Measurements from ENCODE around the gene PPM1K. TPM values are rescaled to one million over a fixed set of nuclear protein-coding genes. Genes with fewer than 3 reads are reported as not detected.
A peak's percentile ranks its signal among the peaks of the same experiment; 100 is the strongest.

PPM1K gene
- total and polyA plus RNA-seq, 2 experiments from 2014 or later = 9.1 to 12.0 TPM

DNA sequence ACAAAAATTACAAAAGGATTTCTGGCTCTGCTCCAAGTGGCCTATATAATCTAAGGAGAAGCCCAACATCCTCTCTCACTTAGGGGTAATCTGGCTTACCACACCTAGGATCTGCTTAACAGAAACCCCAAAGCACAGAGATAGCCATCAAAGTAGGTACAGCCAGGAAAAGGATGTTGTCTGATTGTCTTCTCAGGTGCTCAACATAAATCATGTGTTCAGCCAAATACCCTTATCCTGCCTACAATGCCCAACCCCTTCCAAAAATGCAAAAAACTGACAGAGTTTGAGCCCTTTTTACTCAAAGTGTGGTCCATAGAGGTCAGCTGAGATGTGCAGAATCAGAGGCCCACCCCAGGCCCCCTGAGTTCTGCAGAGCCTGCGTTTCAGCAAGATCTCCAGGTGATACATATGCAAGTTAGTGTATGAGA lies 53.9 kb downstream of the PPM1K start:
- no peaks in the 10 kb centered on the region for H3K4me1 ChIP-seq (ENCODE audit: insufficient read depth)
- no peak overlapping the region for H3K4me3 ChIP-seq
- Mint-ChIP-seq H3K27ac (no peak overlapping the region), H3K4me1 (peaks cover 6% of the 10 kb centered on the region; the same call in 2 of the 3 replicates), H3K36me3 (ENCODE audit: low read depth) (no peaks in the 10 kb centered on the region; the same call in 2 of the 3 replicates), H3K4me3 (no peak overlapping the region), H3K9me3 (peaks cover 8% of the 10 kb centered on the region), H3K27me3 (ENCODE audit: insufficient read depth, low read depth, poor library complexity) (peaks cover 4% of the 10 kb centered on the region)
- no peaks in the 10 kb centered on the region for H4K20me1 ChIP-seq (replicated peaks; ENCODE audit: insufficient read depth)
- no peak overlapping the region for H3K27ac ChIP-seq (ENCODE audit: low read depth)
- H2AFZ ChIP-seq = peak overlapping the region; percentile 98
- H3K9me2 ChIP-seq (ENCODE audit: insufficient read depth) = peaks cover 5% of the 10 kb centered on the region; the same call in 1 of the 2 replicates
- H3K79me2 ChIP-seq (replicated peaks; ENCODE audit: insufficient read depth) = no peaks in the 10 kb centered on the region
- no peak overlapping the region for H3K4me2 ChIP-seq
- TF ChIP-seq ZNF331 (CRISPR knock-in tag; IDR thresholded peaks at IDR 0.05; ENCODE audit: low read depth) (no peak), ZNF114 (CRISPR knock-in tag; IDR thresholded peaks at IDR 0.05) (no peak), EZH2phosphoT487 (IDR thresholded peaks at IDR 0.05; ENCODE audit: unreplicated experiment) (no peak), JUNB (IDR thresholded peaks at IDR 0.05; ENCODE audit: unreplicated experiment) (no peak), EZH2 (IDR thresholded peaks at IDR 0.05; ENCODE audit: low read depth, unreplicated experiment) (no peak), POLR2AphosphoS5 (IDR thresholded peaks at IDR 0.05; ENCODE audit: low read depth) (no peak), STAT1 (IDR thresholded peaks at IDR 0.05; ENCODE audit: unreplicated experiment) (no peak), NANOG (IDR thresholded peaks at IDR 0.05; ENCODE audit: borderline replicate concordance) (no peak), CREB1 (CRISPR knock-in tag; IDR thresholded peaks at IDR 0.05; ENCODE audit: low read depth) (no peak), ETS1 (IDR thresholded peaks at IDR 0.05) (no peak)
- TF ChIP-seq, protein P1, sequence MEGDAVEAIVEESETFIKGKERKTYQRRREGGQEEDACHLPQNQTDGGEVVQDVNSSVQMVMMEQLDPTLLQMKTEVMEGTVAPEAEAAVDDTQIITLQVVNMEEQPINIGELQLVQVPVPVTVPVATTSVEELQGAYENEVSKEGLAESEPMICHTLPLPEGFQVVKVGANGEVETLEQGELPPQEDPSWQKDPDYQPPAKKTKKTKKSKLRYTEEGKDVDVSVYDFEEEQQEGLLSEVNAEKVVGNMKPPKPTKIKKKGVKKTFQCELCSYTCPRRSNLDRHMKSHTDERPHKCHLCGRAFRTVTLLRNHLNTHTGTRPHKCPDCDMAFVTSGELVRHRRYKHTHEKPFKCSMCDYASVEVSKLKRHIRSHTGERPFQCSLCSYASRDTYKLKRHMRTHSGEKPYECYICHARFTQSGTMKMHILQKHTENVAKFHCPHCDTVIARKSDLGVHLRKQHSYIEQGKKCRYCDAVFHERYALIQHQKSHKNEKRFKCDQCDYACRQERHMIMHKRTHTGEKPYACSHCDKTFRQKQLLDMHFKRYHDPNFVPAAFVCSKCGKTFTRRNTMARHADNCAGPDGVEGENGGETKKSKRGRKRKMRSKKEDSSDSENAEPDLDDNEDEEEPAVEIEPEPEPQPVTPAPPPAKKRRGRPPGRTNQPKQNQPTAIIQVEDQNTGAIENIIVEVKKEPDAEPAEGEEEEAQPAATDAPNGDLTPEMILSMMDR (conservative IDR thresholded peaks at IDR 0.05; ENCODE audit: low read depth in 2 of 2) = no peak
- TF ChIP-seq, protein P2, sequence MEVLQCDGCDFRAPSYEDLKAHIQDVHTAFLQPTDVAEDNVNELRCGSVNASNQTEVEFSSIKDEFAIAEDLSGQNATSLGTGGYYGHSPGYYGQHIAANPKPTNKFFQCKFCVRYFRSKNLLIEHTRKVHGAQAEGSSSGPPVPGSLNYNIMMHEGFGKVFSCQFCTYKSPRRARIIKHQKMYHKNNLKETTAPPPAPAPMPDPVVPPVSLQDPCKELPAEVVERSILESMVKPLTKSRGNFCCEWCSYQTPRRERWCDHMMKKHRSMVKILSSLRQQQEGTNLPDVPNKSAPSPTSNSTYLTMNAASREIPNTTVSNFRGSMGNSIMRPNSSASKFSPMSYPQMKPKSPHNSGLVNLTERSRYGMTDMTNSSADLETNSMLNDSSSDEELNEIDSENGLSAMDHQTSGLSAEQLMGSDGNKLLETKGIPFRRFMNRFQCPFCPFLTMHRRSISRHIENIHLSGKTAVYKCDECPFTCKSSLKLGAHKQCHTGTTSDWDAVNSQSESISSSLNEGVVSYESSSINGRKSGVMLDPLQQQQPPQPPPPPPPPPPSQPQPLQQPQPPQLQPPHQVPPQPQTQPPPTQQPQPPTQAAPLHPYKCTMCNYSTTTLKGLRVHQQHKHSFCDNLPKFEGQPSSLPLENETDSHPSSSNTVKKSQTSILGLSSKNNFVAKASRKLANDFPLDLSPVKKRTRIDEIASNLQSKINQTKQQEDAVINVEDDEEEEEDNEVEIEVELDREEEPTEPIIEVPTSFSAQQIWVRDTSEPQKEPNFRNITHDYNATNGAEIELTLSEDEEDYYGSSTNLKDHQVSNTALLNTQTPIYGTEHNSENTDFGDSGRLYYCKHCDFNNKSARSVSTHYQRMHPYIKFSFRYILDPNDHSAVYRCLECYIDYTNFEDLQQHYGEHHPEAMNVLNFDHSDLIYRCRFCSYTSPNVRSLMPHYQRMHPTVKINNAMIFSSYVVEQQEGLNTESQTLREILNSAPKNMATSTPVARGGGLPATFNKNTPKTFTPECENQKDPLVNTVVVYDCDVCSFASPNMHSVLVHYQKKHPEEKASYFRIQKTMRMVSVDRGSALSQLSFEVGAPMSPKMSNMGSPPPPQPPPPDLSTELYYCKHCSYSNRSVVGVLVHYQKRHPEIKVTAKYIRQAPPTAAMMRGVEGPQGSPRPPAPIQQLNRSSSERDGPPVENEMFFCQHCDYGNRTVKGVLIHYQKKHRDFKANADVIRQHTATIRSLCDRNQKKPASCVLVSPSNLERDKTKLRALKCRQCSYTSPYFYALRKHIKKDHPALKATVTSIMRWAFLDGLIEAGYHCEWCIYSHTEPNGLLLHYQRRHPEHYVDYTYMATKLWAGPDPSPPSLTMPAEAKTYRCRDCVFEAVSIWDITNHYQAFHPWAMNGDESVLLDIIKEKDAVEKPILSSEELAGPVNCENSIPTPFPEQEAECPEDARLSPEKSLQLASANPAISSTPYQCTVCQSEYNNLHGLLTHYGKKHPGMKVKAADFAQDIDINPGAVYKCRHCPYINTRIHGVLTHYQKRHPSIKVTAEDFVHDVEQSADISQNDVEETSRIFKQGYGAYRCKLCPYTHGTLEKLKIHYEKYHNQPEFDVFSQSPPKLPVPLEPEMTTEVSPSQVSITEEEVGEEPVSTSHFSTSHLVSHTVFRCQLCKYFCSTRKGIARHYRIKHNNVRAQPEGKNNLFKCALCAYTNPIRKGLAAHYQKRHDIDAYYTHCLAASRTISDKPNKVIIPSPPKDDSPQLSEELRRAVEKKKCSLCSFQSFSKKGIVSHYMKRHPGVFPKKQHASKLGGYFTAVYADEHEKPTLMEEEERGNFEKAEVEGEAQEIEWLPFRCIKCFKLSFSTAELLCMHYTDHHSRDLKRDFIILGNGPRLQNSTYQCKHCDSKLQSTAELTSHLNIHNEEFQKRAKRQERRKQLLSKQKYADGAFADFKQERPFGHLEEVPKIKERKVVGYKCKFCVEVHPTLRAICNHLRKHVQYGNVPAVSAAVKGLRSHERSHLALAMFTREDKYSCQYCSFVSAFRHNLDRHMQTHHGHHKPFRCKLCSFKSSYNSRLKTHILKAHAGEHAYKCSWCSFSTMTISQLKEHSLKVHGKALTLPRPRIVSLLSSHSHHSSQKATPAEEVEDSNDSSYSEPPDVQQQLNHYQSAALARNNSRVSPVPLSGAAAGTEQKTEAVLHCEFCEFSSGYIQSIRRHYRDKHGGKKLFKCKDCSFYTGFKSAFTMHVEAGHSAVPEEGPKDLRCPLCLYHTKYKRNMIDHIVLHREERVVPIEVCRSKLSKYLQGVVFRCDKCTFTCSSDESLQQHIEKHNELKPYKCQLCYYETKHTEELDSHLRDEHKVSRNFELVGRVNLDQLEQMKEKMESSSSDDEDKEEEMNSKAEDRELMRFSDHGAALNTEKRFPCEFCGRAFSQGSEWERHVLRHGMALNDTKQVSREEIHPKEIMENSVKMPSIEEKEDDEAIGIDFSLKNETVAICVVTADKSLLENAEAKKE (CRISPR knock-in tag; IDR thresholded peaks at IDR 0.05) = no peak
- TF ChIP-seq, protein P3, sequence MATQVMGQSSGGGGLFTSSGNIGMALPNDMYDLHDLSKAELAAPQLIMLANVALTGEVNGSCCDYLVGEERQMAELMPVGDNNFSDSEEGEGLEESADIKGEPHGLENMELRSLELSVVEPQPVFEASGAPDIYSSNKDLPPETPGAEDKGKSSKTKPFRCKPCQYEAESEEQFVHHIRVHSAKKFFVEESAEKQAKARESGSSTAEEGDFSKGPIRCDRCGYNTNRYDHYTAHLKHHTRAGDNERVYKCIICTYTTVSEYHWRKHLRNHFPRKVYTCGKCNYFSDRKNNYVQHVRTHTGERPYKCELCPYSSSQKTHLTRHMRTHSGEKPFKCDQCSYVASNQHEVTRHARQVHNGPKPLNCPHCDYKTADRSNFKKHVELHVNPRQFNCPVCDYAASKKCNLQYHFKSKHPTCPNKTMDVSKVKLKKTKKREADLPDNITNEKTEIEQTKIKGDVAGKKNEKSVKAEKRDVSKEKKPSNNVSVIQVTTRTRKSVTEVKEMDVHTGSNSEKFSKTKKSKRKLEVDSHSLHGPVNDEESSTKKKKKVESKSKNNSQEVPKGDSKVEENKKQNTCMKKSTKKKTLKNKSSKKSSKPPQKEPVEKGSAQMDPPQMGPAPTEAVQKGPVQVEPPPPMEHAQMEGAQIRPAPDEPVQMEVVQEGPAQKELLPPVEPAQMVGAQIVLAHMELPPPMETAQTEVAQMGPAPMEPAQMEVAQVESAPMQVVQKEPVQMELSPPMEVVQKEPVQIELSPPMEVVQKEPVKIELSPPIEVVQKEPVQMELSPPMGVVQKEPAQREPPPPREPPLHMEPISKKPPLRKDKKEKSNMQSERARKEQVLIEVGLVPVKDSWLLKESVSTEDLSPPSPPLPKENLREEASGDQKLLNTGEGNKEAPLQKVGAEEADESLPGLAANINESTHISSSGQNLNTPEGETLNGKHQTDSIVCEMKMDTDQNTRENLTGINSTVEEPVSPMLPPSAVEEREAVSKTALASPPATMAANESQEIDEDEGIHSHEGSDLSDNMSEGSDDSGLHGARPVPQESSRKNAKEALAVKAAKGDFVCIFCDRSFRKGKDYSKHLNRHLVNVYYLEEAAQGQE (IDR thresholded peaks at IDR 0.05; ENCODE audit: unreplicated experiment) = no peak
- no peak for DNase-seq (ENCODE audit: low spot score)
- no peaks in the 10 kb centered on the region for H3K36me3 ChIP-seq (ENCODE audit: insufficient read depth)
- no peaks in the 10 kb centered on the region for H3K27me3 ChIP-seq (ENCODE audit: insufficient read depth)
- no peaks in the 10 kb centered on the region for H3F3A ChIP-seq (replicated peaks; ENCODE audit: low read depth)
- ATAC-seq = no peak

All from GM23338 (cell line).